ENCODE data around the gene C2CD4C. TPM values are rescaled to one million over a fixed set of nuclear protein-coding genes. Genes with fewer than 3 reads are reported as not detected.
"Not testable (repeated sequence)": the region's sequence is repeated elsewhere in the genome, so short reads cannot be mapped to it uniquely, and the experiment has no call there.

Gene C2CD4C
- polyA plus RNA-seq, 5 donors: 0.33 to 0.86 (median 0.54) TPM

GRCh38 chr19:383922-384798 is 24.8 kb downstream of the C2CD4C start:
- DNase-seq: no peak

GRCh38 chr19:383040-383439 is 25.9 kb downstream of the C2CD4C start:
- DNase-seq: no peak

- not testable (repeated sequence) for DNase-seq
Observed at GRCh38 chr19:382578-382977, 26.4 kb downstream of the C2CD4C start.

DNA sequence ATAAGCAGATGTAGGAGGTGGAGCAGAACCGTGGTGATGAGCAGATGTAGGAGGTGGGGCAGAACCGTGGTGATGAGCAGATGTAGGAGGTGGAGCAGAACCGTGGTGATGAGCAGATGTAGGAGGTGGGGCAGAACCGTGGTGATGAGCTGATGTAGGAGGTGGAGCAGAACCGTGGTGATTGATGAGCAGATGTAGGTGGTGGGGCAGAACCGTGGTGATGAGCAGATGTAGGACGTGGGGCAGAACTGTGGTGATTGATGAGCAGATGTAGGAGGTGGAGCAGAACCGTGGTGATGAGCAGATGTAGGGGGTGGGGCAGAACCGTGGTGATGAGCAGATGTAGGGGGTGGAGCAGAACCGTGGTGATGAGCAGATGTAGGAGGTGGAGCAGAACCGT is 27.0 kb downstream of the C2CD4C start:
- DNase-seq: not testable (repeated sequence)

- not testable (repeated sequence) for DNase-seq
Observed at GRCh38 chr19:380618-381219, 28.2 kb downstream of the C2CD4C start.

DNA sequence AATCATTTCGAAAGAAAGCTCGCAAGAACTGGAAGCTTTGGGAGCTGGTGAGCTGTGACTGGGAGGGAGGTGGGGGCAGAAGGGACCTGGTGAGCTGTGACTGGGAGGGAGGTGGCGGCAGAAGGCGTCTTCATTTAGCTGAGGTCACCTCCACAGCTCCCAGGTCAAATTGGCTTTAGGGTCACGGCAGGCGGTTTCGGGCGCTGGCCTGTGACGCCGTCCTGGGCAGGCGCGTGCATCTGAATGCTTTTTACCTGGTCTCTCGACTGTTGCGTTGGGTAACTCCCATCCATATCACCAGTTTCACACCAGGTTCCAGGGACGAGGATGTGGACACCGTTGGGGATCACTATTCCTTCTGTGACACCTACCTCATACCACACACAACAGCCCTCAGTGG is 29.2 kb downstream of the C2CD4C start:
- no peak for DNase-seq

- DNase-seq: no peak
Observed at GRCh38 chr19:378706-379105, 30.2 kb downstream of the C2CD4C start.

DNA sequence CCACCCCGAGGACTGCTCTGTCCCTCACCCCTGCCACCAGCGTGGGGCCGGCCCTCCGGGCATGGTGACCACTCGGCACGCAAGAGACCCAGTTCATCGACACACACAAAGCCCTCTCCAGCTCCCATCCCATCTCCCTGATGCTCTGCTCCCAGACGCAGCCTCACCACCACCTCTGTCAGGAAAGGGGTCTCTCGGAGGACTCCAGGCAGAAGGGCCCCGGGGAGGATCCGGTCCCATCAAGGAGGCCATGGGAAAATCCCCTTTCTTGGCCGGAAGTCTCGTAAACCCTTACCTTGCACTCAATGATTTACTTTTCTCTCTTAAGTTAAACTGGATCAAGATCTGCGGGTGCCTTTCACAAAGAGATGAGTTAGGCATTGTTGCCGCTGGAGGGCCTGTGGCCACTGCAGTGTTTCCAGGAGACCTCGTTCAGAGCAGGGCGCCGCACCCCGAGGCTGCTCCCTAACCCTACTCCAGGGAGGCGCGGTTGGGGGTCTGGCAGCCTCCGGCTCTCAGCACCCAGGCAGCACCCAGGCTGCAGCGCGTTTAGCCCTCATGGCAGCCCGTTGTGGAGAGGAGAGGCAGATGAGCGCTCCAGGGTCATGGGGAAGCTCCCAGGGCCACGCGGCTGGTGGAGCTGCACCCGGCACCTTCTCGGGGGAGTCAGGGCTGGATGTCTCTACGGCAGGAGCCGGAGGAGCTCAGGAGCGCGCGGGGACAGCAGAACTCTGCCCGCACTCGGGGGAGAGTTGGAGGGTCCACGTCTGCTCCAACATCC is 31.0 kb downstream of the C2CD4C start:
- DNase-seq: no peak

DNA sequence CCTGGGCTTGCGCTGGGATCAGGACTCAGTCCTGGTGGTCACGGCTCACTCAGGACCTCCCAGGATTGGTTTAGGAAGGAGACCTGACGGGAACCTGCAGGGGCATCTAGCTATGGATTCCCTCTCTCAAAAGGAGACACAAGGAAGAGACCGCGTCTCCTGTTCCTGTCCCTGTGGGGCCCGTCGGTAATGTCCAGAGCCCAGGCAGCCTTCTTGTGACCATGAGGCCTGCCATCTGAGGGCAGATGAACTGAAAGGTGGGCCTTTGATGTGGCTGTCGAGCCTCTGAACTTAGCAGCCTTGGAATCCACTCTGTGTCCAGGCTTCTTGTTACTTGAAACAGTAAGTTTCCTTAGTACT is 32.9 kb downstream of the C2CD4C start:
- DNase-seq: no peak

DNA sequence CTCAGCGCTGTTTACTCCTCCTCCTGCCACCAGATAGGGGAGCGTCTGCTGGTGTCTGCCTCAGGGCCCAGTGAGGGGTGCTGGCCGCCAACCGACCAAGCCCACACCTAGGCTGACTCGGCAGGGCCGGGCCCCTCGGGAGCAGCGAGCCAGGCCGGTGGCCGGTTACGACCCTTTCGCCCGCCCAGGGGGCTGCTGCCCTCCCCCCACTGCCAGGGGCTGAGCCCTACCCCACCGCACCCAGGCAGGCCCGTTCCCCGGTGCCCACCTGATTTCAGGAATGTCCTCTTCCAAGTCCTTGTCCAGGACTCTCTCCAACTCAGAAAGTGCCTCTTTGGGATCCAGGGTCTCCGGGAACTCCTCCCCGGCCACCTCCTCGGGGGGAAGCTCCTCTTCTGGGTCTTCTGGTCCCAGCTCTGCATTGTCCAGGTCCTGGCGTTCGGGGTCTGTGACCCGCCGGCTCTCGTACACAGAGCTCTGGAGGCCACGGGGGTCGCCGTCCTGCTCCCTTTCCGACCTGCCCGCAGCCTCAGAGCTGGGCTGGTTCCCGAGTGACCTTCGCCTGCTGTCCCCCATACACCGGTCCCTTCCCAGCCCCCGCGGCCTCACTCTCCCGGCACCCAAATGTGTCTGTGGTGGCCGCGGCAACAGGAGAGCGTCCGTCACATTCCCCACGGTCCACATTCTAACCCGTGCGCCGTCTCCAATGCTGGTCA is 33.4 kb downstream of the C2CD4C start:
- DNase-seq: no peak

GRCh38 chr19:374886-375235 is 34.1 kb downstream of the C2CD4C start:
- no peak for DNase-seq

- no peak for DNase-seq
Observed at GRCh38 chr19:374183-374885, 34.6 kb downstream of the C2CD4C start.

- no peak for DNase-seq
Observed at GRCh38 chr19:373391-374182, 35.4 kb downstream of the C2CD4C start.

GRCh38 chr19:372306-372890 is 36.5 kb downstream of the C2CD4C start:
- DNase-seq: peak; percentile 77

- no peak for DNase-seq
Observed at GRCh38 chr19:371501-372168, 37.3 kb downstream of the C2CD4C start.

- no peak for DNase-seq
Observed at GRCh38 chr19:370641-371330, 38.2 kb downstream of the C2CD4C start.

- no peak for DNase-seq
Observed at GRCh38 chr19:369876-370275, 39.1 kb downstream of the C2CD4C start.

DNA sequence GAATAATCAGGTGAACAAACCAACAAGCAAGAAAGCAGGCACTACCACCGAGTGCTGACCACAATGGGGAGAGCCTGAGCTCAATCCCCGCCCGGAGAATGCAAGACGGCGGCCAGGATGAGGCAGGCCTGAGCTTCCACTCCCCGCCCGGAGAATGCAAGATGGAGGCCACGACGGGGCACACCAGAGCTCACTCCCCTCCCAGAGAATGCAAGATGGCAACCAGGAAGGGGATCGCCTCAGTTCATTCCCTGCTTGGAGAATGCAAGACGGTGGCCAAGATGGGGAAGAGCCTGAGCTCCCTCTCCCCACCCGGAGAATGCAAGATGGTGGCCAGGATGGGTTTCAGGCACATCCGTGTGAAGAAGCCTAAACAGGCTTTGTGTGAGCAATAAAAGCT is 39.7 kb downstream of the C2CD4C start:
- no peak for DNase-seq

GRCh38 chr19:368630-369024 is 40.3 kb downstream of the C2CD4C start:
- DNase-seq: no peak

Measured in right lung (tissue), 5 donors.